ENCODE data around the gene MSANTD7.
"Not testable (repeated sequence)": the region's sequence is repeated elsewhere in the genome, so short reads cannot be mapped to it uniquely, and the experiment has no call there.

Gene MSANTD7

GRCh38 chr10:14810969-14811953, 26.8 kb upstream of the MSANTD7 start:
- TF ChIP-seq CTCF (IDR thresholded peaks at IDR 0.05; ENCODE audit: control insufficient read depth, extremely low read depth, insufficient read depth): no peak
- DNase-seq (ENCODE audit: low read depth): no peak
- no peak overlapping the region for H3K4me3 ChIP-seq (ENCODE audit: low read depth, low read length)

GRCh38 chr10:14812271-14812670, 25.8 kb upstream of the MSANTD7 start:
- DNase-seq (ENCODE audit: low read depth): no peak
- no peak for TF ChIP-seq CTCF (IDR thresholded peaks at IDR 0.05; ENCODE audit: control insufficient read depth, extremely low read depth, insufficient read depth)
- no peak overlapping the region for H3K4me3 ChIP-seq (ENCODE audit: low read depth, low read length)

GRCh38 chr10:14815681-14816080, 22.4 kb upstream of the MSANTD7 start:
- TF ChIP-seq CTCF (IDR thresholded peaks at IDR 0.05; ENCODE audit: control insufficient read depth, extremely low read depth, insufficient read depth): no peak
- no peak overlapping the region for H3K4me3 ChIP-seq (ENCODE audit: low read depth, low read length)
- DNase-seq (ENCODE audit: low read depth): no peak

GRCh38 chr10:14816717-14817116, 21.4 kb upstream of the MSANTD7 start:
- DNase-seq (ENCODE audit: low read depth); H3K4me3 ChIP-seq (ENCODE audit: low read depth, low read length): not testable (repeated sequence)

- no peak for TF ChIP-seq CTCF (IDR thresholded peaks at IDR 0.05; ENCODE audit: control insufficient read depth, extremely low read depth, insufficient read depth)
- DNase-seq (ENCODE audit: low read depth): no peak
- no peak overlapping the region for H3K4me3 ChIP-seq (ENCODE audit: low read depth, low read length)
These were observed 17.9 kb upstream of the MSANTD7 start for GRCh38 chr10:14820010-14820774.

GRCh38 chr10:14820775-14821154, 17.3 kb upstream of the MSANTD7 start:
- no peak overlapping the region for H3K4me3 ChIP-seq (ENCODE audit: low read depth, low read length)
- TF ChIP-seq CTCF (IDR thresholded peaks at IDR 0.05; ENCODE audit: control insufficient read depth, extremely low read depth, insufficient read depth): no peak
- no peak for DNase-seq (ENCODE audit: low read depth)

- DNase-seq (ENCODE audit: low read depth): no peak
- no peak for TF ChIP-seq CTCF (IDR thresholded peaks at IDR 0.05; ENCODE audit: control insufficient read depth, extremely low read depth, insufficient read depth)
- no peak overlapping the region for H3K4me3 ChIP-seq (ENCODE audit: low read depth, low read length)
These were observed 16.3 kb upstream of the MSANTD7 start for GRCh38 chr10:14821635-14822375.

Measured in LNCaP clone FGC (cell line).